ENCODE results near the gene TAS2R19. TPM values are rescaled to one million over a fixed set of nuclear protein-coding genes. Genes with fewer than 3 reads are reported as not detected.

TAS2R19 gene, protein sequence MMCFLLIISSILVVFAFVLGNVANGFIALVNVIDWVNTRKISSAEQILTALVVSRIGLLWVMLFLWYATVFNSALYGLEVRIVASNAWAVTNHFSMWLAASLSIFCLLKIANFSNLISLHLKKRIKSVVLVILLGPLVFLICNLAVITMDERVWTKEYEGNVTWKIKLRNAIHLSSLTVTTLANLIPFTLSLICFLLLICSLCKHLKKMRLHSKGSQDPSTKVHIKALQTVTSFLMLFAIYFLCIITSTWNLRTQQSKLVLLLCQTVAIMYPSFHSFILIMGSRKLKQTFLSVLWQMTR
- 2.7 TPM in 1 of 2 replicates, not detected in the other for total RNA-seq

GRCh38 chr12:11022520-11022919 is at the start of gene TAS2R19:
TSS of gene TAS2R19 (minus strand) at chr12:11022620. CDS start at chr12:11022571, 49 bp downstream.

DNA sequence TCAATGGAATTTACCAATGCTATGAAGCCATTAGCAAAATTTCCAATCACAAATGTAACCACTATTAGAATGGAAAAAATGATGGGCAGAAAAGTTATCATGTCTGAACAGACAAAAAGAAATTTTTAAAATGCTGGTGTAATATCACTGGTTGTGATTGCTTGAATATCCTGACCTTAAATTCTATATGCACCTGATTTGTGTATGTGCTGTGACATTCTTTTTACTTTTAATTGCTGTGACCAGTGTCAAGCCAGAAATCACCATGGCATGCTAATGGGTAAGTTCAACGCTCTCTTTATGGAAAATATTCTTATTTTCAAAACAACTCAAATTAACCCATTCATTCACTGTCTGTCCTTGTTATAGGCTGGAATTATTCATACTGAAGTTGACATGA is 39.8 kb upstream of the TAS2R19 start, which contains the start of gene TAS2R46:
TSS of gene TAS2R46 (minus strand) at position 101 of the 400 bp plus-strand sequence. CDS start at position 101, 0 bp downstream.

DNA sequence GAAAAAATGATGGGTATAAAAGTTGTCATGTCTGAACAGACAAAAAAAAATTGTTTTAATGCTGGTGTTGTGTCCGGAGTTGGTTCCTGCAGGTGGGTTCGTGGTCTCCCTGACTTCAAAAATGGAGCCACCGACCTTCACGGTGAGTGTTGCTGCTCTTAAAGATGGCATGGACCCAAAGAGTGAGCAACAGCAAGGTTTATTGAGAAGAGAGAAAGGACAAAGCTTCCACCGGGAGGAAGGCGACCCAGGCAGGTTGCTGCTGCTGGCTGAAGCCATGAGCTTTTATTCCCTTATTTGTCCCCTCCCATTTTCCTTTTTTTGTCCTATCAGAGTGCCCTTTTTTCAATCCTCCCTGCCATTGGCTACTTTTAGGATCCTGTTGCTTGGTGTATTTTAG is 8.9 kb upstream of the TAS2R19 start, which contains the start of gene TAS2R31:
TSS of gene TAS2R31 (minus strand) at position 101 of the 400 bp plus-strand sequence. CDS start at position 29, 72 bp downstream.

GRCh38 chr12:10998204-10998603 is 24.2 kb downstream of the TAS2R19 start, which contains the start of gene TAS2R20:
TSS of gene TAS2R20 (minus strand) at chr12:10998304. CDS start at chr12:10997875, 429 bp downstream.

GRCh38 chr12:10986812-10987211 is 35.6 kb downstream of the TAS2R19 start, which contains the start of gene TAS2R50:
TSS of gene TAS2R50 (minus strand) at chr12:10986912. CDS start at chr12:10986860, 52 bp downstream.

Other genes starting within 250 kb of the TAS2R19 start
- not detected in 2 replicates for gene TAS2R7, start 220.0 kb downstream of the TAS2R19 start, total RNA-seq
- gene TAS2R8, start 215.3 kb downstream of the TAS2R19 start, total RNA-seq = not detected in 2 replicates
- gene TAS2R9, start 212.5 kb downstream of the TAS2R19 start, total RNA-seq = not detected in 2 replicates
- 0.13 TPM in 1 of 2 replicates, not detected in the other for gene TAS2R10, start 196.3 kb downstream of the TAS2R19 start, total RNA-seq
- 0.76 TPM in 1 of 2 replicates, not detected in the other for gene PRR4, start 173.1 kb downstream of the TAS2R19 start, total RNA-seq
- gene PRH1, start 138.4 kb downstream of the TAS2R19 start, total RNA-seq = 4.1 and 4.4 TPM in 2 replicates
- 0.38 TPM in 1 of 2 replicates, not detected in the other for gene TAS2R13, start 113.1 kb downstream of the TAS2R19 start, total RNA-seq
- not detected in 2 replicates for gene PRH2, start 93.4 kb downstream of the TAS2R19 start, total RNA-seq
- gene TAS2R14, start 83.4 kb downstream of the TAS2R19 start, total RNA-seq = 0.16 and 2.2 TPM in 2 replicates
- gene TAS2R50, start 35.7 kb downstream of the TAS2R19 start, total RNA-seq = 0.38 and 0.98 TPM in 2 replicates
- 0.49 and 0.51 TPM in 2 replicates for gene TAS2R20, start 24.3 kb downstream of the TAS2R19 start, total RNA-seq
- 0.33 and 0.51 TPM in 2 replicates for gene TAS2R31, start 8.8 kb upstream of the TAS2R19 start, total RNA-seq
- 0.38 TPM in 1 of 2 replicates, not detected in the other for gene TAS2R46, start 39.7 kb upstream of the TAS2R19 start, total RNA-seq
- 0.16 TPM in 1 of 2 replicates, not detected in the other for gene TAS2R43, start 69.7 kb upstream of the TAS2R19 start, total RNA-seq
- 0.63 and 0.98 TPM in 2 replicates for gene TAS2R30, start 112.0 kb upstream of the TAS2R19 start, total RNA-seq
- 6.2 and 7.7 TPM in 2 replicates for gene SMIM10L1, start 148.6 kb upstream of the TAS2R19 start, total RNA-seq
- not detected in 2 replicates for gene TAS2R42, start 164.3 kb upstream of the TAS2R19 start, total RNA-seq
- not detected in 2 replicates for gene PRB3, start 247.1 kb upstream of the TAS2R19 start, total RNA-seq